Measurements from ENCODE around the gene GALT. TPM values are rescaled to one million over a fixed set of nuclear protein-coding genes. Genes with fewer than 3 reads are reported as not detected.

Gene GALT
- total RNA-seq, 4 donors from 2014 or later, result 38.5 to 75.3 (median 63.7) TPM

GRCh38 chr9:34687276-34688030, 41.0 kb downstream of the GALT start:
- Histone ChIP-seq H3K36me3 (no peaks in the 10 kb centered on the region), H3K27me3 (no peaks in the 10 kb centered on the region), H3K4me3 (no peak overlapping the region), H3K27ac (no peak overlapping the region), H3K4me1 (peaks cover 0 to 37% (median 1%) of the 10 kb centered on the region in 4 donors), H3K9me3 (no peaks in the 10 kb centered on the region)
- no peak for DNase-seq (ENCODE audit: low spot score in 2 of 2)
- TF ChIP-seq EP300 (IDR thresholded peaks at IDR 0.05) (no peak), CTCF (IDR thresholded peaks at IDR 0.05) (no peak), POLR2A (IDR thresholded peaks at IDR 0.05) (no peak)
- 83 to 87% methylated on average over 10 of the region's 10 CpGs for WGBS, 2 donors

GRCh38 chr9:34688329-34689115, 42.0 kb downstream of the GALT start:
- H3K36me3 ChIP-seq, result no peaks in the 10 kb centered on the region
- H3K4me1 ChIP-seq, result peaks cover 0 to 37% (median 1%) of the 10 kb centered on the region in 4 donors
- no peaks in the 10 kb centered on the region for H3K9me3 ChIP-seq
- H3K27me3 ChIP-seq, result no peaks in the 10 kb centered on the region
- DNase-seq (ENCODE audit: low spot score in 2 of 2), result no peak
- no peak overlapping the region for H3K27ac ChIP-seq
- TF ChIP-seq EP300 (IDR thresholded peaks at IDR 0.05), result no peak
- TF ChIP-seq POLR2A (IDR thresholded peaks at IDR 0.05), result no peak
- no peak for TF ChIP-seq CTCF (IDR thresholded peaks at IDR 0.05)
- 61 to 67% methylated on average over 5 of the region's 5 CpGs for WGBS, 2 donors
- H3K4me3 ChIP-seq, result no peak overlapping the region

- H3K4me3 ChIP-seq, result no peak overlapping the region
- no peak overlapping the region for H3K27ac ChIP-seq
- no peaks in the 10 kb centered on the region for H3K9me3 ChIP-seq
- peaks cover 0 to 37% (median 1%) of the 10 kb centered on the region in 4 donors for H3K4me1 ChIP-seq
- TF ChIP-seq POLR2A (IDR thresholded peaks at IDR 0.05) (no peak), CTCF (IDR thresholded peaks at IDR 0.05) (no peak), EP300 (IDR thresholded peaks at IDR 0.05) (no peak)
- no peak for DNase-seq (ENCODE audit: low spot score in 2 of 2)
- WGBS, 2 donors, result 72 to 76% methylated on average over 4 of the region's 4 CpGs
- H3K27me3 ChIP-seq, result no peaks in the 10 kb centered on the region
- no peaks in the 10 kb centered on the region for H3K36me3 ChIP-seq
Observed at GRCh38 chr9:34689116-34689470, 42.6 kb downstream of the GALT start.

- 82 to 89% methylated on average over 8 of the region's 8 CpGs for WGBS, 2 donors
- no peaks in the 10 kb centered on the region for H3K36me3 ChIP-seq
- no peak overlapping the region for H3K4me3 ChIP-seq
- DNase-seq (ENCODE audit: low spot score in 2 of 2), result no peak
- H3K4me1 ChIP-seq, result peaks cover 0 to 37% (median 1%) of the 10 kb centered on the region in 4 donors
- no peaks in the 10 kb centered on the region for H3K27me3 ChIP-seq
- TF ChIP-seq POLR2A (IDR thresholded peaks at IDR 0.05), result no peak
- TF ChIP-seq EP300 (IDR thresholded peaks at IDR 0.05), result no peak
- no peak for TF ChIP-seq CTCF (IDR thresholded peaks at IDR 0.05)
- no peak overlapping the region for H3K27ac ChIP-seq
- no peaks in the 10 kb centered on the region for H3K9me3 ChIP-seq
Observed at GRCh38 chr9:34689512-34689911, 43.0 kb downstream of the GALT start.
